HG03097 (cell line): Measurements from ENCODE around the gene DDRGK1.
"Not testable (repeated sequence)": the region's sequence is repeated elsewhere in the genome, so short reads cannot be mapped to it uniquely, and the experiment has no call there.

Source experiments
- ATAC-seq: cut with Tn5 transposase; IDR thresholded peaks from one replicate; pipeline ENCODE4 v1.9.1; 2021; ENCODE audit not compliant: unreplicated experiment, low FRiP score

Gene DDRGK1

DNA sequence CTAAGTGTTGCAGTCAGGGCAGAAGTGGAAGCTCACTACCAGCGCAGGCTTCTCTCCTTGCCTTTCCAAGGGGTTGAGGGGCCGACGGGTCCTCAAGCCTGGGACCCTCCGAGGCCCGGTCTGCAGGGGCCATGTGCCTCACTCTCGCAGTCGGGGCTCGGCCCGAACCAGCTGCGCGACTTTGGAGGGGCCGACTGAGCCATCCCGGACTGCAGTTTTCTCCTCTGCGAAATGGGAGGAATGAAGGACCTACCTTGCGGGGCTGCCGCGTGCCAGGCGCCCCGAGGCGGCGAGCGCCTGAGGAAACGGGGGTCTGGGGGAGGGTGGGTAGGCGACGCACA lies 36.8 kb downstream of the DDRGK1 start:
- no peak for ATAC-seq

DNA sequence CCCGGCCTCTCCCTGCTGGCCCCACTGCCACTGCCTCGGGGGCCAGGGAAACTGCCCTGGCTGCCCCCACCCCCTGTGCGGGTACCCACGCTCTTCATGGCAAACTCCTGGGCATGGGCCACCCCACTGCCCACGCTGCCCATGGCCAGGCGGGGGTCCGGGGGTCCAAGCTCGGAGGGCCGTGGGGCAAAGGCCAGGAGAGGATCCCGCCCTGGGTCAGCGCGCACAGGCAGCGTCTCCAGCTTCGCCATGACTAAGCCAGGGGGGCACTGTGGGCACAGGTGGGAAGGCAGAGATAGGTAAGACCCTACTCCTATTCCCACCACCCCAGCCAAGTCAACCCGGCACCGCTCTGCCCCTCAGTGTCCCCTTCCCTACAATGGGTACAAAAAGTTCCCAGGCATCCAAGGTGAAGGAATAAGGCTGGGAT lies 37.6 kb downstream of the DDRGK1 start:
- ATAC-seq: no peak

DNA sequence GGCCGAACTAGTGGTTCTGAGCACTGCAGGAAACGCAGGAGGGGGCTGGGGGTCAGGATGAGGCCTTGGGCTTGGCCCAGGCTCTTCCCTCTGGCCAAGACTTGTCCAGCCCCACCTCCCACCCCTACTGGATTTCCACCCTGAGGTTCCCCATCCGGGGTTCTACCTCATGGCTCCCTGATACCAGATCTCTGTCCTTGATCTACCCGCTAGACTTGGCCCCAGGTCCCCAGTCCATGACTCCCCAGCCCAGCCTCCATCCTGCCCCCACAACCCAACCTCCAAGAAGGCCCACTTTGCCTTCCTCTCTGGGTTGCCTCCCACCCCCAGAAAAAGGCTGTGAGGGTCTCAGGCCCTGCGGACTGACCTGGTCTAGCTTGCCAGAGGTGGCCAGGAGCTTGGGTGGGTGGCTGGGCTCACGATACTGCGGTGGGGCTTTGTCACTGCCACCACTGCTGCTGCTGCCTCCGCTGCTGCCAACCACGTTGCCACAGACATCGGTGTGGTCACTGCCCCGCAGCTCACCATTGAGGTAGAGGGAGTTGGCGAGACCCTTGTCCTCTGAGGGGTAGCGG lies 38.1 kb downstream of the DDRGK1 start:
- no peak for ATAC-seq

DNA sequence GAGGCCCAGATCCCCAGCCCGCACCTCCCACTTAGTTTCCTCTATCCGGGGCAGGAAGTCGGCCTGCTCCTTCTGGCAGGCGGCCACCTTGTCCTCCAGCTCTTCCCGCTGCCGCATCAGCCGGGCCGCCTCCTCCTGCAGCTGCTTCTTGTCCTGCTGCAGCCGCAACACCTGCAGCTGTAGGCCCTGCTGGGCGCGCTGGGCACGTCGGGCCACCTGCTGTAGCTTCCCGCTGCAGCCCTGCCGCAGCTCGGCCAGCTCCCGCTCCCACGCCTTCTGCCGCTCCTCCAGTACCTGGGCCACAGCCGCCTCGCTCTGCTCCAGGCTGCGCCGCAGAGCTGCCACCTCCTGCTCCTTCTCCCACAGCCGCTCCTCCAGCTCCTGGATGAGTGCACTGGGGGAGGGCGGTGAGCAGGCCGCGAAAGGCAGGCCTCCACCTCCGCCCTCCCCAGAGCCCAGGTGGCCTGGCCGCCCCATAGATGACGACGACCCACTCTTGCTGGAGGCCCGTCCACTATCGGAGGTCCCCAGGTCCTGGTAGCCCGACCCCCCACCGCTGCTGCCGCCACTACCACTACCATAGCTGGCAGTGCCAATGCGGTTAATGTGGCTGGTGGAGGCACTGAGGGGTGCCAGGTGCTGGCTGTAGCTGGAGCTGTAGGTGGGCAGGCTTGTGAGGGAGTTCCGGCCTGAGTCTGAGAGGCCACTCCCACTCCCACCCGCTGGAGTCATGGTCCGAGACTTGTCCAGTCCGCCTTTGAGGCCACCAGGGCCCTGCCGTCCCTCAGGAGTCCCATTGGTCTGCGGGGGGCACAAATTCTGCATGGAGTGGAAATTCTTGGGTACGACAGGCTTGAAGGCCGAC lies 38.8 kb downstream of the DDRGK1 start:
- ATAC-seq: no peak

DNA sequence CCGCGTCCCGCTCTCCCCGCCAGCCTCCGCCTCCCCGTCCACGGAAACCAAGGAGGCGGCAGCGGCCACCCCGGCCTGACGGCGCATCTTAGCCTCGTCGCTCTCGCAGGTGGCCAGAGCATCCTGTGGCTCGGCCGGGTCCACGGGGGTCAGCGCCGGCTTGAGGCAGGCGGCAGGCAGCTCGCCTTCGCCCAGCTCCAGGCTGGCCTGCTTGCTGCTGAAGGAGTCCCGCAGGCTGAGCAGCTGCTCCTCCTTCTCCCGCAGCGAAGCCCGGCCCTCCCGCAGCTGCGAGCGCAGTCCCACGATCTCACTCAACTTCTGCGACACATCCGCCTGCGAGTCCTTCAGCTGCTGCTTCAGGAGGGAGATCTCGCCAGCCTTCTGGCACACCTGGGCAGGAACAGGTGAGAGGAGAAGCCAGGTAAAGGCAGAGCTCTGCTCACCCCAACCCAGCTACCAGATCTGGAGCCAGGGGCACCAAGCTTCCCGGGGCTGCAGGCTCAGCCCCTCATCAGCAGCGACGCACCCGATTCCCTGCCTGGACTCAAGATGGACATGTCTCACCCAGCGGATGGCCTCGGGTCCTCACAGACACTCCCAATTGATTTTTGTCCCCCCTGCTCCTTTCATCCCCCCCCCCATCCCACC lies 39.6 kb downstream of the DDRGK1 start:
- no peak for ATAC-seq

DNA sequence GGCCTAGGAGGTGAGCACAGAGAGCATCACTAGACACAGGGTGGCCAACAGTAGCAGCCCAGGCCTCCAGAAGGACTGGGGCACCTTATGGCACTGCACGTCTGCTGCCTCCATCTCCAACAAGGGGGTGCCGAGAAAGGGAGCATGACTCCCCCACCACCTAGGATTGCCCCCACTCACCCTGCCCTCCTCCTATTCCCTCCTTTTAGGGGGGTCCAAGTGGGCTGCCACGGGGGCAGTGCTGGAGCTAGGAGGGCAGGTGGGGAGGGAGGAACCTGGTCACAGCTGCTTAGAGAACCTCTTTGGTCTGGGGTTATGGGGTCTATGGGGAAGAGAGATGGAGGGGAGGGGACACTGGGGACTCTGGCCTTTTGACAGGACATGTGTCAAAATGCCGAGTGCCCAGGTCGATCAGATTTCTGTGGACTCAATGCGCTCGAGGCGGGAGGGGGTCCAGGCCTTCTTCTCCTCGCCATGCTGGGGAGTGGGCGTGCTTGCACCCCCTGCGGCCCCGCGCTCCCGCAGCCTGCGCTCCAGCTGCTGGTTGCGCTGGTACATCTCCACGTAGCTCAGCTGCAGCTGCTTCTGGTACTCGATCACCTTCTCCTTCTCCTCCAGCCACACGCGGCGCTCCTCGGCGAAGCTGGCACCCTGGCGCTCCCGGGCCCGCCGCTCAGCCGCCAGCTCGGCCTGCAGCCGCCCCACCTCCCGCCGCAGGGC lies 40.3 kb downstream of the DDRGK1 start:
- no peak for ATAC-seq

DNA sequence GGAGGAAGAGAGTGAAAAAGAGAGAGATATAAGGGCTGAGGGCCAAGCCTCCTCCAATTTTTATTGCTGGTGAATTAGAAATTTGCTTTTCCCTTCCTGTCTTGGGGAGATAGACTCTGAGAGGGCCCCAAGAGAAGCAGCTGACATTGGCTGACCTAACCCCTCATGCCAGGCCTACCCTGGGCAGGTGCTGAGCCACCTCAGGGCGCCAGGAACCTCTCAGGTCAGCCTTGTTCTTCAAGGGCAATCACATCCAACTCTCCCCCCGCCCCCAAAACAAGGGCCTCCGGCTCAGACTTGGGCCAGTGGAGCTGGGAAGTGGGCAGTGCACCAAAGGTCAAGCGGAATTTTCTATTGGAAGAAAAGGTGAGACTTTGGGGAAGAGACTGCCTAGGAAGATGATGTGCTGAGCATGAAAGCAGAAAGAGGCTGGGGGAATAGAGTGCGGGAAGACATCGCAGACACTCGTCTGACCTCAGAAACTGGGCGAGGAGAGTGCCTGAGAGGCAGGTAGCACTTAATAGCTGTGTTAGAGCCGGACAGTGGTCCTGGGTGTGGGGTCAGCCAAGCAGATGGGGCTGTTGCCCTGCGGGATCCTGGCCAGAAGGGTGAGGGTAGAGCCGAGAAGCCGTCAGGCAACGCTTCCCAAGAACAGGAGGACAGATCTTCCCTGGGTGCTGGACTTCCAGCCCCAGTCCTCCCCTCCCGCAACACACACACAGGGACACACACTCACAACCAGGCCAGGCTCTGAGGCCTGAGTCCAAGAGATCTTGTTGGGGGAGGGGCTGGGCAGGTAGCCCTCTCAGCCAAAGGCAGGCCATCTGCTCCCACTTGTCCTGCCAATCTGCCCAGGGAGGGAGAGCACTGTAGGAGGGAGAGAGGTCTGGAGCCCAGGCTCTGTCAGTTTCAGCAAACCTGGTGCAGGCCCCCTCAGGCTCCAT lies 41.1 kb downstream of the DDRGK1 start:
- no peak for ATAC-seq

DNA sequence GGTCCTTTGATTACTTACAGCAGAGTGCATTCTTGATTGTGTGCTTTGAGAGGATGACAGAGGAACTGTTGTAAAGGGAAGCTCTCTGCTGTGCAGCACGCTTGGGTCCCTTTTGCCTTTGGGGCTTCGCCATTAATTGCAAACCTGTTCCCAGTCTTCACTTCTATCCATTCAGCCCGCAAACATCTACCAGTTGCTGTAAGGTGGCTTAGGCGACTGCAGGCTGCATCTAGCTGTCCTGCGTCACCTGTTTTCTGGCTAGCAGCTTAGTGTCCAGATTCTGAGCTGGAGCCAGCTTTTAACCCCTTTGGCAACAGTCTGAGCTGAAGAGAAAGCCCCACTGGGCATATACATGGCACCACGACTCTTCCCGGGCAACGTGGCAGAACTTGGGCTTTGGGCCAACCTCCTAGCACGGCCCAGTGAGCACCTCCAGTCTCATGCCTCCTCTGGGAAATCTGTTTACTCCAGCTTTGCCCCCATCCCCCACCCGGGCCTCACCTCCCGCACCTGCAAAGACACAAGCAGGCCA lies 42.3 kb downstream of the DDRGK1 start:
- no peak for ATAC-seq

DNA sequence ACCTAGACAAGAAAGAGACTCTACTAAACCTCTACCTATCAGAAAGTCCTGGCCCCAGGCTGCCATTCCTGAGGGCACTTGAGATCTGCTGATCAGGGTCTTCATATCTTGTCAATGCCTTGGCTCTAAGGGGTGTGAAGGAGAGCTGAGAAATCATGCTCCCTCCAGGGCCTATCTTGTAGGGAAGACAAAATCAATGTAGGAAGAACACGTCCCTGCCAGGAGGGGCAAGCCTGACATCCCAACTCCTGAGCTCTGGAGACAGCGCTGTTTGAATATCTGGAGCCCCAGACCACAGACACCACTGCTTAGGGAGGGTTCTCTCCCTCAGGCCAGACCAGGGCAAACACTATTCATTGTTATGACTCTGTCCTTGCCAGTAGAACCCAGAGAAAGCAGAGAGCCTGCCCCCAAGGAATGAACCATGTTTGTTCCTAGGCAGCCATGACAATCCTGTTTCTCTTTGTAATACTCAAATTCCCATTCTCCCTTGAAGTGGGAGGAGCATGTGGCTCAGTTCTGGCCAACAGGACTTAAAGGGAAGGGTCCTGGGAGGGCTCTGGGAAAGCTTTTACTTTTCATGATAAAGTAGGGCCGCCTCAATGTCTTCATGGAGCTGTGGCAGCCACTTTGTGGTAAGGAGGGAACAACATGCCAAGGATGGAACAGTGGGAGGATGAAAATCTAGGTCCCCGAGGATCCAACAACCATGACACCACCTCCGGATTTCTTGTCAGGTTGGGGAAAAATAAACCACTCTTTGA lies 43.0 kb downstream of the DDRGK1 start:
- ATAC-seq: no peak

DNA sequence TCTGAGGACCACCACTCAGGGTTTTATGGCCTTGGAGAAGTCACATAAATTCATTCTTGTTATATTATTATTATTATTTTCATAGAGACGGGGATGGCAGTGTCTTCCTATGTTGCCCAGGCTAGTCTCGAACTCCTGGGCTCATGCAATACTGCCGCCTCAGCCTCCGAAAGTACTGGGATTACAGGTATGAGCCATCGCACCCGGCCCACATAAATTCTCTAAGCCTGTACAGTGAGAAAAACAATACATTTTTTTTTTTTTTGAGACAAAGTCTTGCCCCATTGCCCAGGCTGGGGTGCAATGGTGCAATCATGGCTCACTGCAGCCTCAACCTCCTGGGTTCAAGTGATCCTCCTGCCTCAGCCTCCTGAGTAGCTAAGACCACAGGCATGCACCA lies 44.1 kb downstream of the DDRGK1 start:
- no peak for ATAC-seq

DNA sequence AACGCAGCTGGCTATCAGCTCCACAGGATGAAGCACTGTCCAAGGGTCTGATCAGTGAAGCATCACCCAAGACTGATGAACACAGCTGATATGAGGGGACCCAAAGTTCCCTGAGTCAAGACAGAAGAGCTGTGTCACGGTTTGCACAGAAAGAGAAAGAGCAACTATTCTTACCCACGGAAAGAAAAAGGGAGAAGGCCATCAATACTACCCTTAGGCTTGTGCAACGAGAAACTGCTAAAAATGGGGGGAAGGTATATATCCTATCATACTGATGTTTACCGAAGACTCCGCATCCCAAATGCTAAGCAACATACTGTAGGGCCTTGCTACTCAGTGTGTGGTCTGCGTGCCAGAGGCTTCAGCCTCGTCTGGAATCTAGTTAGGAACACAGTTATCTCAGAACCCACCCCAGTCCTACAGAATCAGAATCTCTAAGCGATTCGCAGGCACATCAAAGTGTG lies 45.5 kb downstream of the DDRGK1 start:
- no peak for ATAC-seq

DNA sequence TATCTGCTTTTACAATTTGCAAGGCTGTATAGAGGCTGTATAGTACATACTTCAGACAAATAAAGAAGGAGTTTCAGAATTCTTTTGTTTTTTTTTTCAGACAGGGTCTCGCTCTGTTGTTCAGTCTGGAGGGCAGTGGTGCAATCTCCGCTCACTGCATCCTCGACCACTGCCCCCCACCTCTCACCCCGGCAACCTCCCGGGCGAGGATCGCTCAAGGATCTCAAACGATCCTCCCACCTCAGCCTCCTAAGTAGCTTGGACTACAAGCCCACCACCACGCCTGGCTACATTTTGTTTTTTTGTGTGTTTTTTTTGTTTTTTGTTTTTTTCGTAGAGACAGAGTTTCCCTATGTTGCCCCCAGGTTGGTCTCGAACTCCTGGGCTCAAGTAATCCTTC lies 46.7 kb downstream of the DDRGK1 start:
- ATAC-seq: no peak

DNA sequence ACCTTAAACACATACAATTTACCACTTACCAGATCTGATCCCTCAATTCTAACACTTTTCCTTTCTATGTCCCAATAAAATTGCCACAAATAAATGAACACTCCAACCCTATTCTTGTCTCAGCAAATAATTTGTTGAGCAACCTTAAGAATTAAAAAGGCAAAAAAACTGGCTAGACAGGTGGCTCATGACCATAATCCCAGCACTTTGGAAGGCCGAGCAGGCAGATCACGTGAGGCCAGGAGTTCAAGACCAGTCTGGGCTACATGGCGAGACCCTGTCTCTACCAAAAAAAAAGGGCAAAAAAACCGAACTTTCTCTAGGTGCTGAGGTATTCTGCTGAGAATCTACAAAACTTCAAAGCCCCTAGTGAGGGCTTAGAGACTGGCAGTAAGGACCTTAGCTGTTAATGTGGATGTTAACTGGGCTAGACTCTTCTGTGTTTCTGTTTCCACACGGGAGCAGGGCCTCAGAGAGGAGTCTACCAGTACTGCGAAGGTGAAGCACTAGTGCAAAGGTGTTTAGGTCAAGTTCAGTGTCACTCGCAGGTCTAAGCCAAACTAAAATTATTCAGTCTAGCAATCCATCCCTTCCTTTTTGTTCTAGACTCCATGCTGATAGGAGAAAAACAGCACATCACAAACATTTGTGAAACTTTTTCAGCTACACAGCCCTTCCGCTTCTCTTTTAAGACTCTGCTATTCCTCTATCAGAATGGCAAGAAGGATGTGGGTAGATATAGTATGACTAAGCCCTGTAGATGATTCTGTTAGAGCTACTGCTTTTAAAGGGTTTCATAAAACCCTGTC lies 47.5 kb downstream of the DDRGK1 start:
- peak; percentile 50 for ATAC-seq

DNA sequence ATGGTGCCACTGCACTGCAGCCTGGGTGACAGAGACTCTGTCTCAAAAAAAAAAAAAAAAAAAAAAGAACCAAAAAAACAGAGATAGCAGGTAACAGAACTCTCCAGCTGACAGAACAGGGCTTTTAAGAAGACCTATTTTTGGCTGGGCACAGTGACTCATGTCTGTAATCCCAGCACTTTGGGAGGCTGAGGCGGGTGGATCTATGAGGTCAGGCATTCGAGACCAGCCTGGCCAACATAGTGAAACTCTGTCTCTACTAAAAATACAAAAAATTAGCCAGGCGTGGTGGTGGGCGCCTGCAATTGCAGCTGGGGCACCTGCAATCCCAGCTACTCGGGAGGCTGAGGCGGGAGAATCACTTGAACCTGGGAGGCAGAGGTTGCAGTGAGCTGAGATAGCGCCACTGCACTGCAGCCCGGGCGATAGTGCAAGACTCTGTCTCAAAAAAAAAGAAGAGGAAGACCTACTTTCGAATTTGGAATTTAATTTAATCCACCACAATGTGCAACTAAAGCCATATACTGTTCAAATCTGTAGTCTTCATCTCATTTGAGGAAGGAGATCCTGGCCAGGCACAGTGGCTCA lies 52.3 kb downstream of the DDRGK1 start:
- ATAC-seq: not testable (repeated sequence)

DNA sequence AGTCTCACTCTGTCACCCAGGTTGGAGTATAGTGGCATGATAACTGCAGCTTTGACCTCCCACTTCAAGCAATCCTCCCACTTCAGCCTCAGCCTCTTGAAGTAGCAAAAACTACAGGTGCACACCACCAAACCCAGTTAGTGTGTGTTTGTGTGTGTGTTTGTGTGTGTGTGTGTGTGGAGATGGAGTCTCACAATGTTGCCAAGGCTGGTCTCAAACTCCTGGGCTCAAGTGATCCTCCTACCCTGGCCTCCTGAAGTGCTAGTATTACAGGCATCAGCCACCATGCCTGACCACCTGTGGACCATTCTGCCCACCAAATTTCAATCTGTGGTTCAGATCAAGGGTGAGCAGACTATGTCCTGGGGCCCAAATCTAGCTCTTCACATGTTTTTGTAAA lies 53.6 kb downstream of the DDRGK1 start:
- ATAC-seq: no peak

DNA sequence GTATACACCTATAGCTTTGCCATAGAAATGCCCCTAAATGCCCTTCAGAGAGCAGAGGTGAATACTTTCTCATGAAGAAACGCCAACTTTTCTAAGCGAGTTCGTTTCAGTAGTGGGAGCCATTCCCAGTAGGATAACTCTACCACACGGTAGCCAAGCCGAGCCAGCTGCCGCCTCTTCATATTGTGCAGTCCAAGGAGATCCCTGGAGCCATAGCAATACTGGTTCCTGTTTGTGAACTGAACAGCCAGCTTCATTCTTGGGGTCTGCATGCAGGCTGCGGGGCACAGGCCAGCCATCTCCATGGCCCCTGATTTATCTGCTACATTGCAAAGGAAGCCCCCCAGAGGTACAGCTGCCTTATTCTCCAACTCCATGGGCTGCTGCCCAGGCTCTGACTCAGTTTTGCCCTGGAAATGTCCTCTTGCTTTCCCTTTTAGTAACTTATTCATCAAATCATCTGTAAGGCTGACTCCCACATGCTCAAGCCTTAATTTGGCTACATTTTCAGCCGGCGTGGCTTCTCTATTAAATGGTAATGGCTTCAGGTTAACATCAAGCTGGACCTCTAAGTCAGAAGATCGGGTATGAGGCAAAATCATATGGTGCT lies 57.6 kb downstream of the DDRGK1 start:
- ATAC-seq: no peak

DNA sequence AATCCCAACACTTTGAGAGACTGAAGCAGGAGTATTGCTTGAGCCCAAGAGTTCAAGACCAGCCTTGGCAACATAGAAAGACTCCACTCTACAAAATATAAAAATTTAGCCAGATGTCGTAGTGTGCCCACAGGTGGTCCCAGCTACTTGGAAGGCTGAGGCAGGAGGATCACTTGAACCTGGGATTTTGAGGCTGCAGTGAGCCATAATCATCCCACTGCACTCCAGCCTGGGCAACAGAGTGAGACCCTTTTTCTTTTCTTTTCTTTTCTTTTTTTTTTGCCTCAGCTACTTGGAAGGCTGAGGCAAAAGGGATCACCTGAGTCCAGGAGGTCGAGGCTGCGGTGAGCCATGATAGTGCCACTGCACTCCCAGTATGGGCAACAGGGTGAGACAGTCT lies 62.7 kb downstream of the DDRGK1 start:
- no peak for ATAC-seq
